Measurements from ENCODE around the gene NPTX2.

DNA sequence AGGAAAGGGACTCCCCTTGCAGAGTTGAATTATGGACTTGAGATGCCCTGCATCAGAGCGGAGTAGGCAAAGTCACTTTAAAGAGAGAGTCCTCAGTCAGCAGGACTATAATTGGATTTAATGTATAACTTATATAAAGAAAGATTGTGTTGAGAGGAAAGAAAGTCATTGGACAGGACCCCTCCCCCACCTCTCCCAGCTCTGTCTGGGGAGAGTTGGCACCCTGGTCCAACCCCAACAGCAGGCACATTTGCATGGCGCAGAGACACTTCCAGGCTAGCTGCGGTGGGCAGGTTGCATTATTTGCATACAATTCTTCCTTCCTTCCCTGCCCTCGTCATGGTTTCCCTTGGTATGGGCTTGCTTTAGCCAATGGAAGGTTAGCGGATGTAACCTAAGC, 46.1 kb upstream of the NPTX2 start:
- TF ChIP-seq CTCF (IDR thresholded peaks at IDR 0.05) (no peak), EP300 (IDR thresholded peaks at IDR 0.05) (no peak), POLR2A (IDR thresholded peaks at IDR 0.05) (no peak)

Data from upper lobe of left lung (tissue), 4 donors.